Measurements from ENCODE around the gene ZNF547.
A peak's percentile ranks its signal among the peaks of the same experiment; 100 is the strongest.

Gene ZNF547

DNA sequence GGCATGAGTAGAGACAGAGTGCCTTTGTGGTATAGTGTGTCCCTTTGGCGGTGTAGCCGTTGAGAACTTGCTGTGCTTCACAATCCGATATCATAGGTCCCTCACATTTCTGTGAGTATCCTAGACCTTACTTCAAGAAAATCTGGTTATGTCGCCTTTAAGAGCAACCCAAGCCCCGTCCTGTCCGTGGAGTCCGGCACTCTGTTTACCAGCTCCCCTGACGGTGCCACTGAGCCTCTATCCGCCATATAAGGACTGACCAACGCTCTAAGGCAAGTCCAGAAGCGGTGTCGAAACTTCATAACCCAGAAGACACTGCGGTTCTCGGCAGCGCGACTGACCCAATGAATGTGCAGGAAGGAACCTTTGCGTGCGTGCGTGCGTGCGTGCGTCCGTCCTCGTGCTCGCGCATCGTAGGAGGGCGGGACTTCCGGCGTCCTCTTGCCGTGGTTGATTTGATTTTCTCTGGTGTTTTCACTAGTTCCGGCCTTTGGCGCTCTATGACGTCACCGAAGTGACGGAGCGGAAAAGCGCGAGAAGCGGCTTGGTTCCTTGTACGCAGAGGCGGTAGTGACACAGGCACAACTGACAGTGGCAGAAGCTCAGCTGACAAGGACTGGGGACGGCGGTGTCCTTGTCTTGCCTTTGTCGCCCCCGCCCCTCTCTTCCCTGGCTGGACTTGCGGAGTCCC is at the start of gene ZNF547, which contains the start of gene TRAPPC2B:
Gene ZNF547 (plus strand): TSS at position 555 of the 691 bp plus-strand sequence. CDS start 5,005 bp downstream, outside the sequence.
Gene TRAPPC2B (plus strand): TSS at position 555 of the 691 bp plus-strand sequence. CDS start 1,283 bp downstream, outside the sequence.
- peak; percentile 95 for DNase-seq (ENCODE audit: low spot score)

DNA sequence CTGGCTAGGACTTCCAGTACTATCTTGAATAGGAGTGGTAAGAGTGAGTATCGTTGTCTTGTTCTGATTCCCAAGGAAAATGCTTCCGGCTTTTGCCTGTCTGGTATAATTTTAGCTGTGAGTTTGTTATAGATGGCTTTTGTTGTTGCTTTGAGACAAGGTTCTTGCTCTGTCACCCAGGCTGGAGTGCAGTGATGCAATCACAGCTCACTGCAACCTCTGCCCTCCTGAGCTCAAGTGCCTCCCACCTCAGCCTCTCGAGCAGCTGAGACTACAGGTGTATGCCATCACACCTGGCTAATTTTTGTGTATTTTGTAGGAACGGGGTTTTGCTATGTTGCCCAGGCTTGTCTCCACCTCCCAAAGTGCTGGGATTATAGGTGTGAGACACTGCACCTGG is 49.2 kb upstream of the ZNF547 start:
- DNase-seq (ENCODE audit: low spot score), result no peak

DNA sequence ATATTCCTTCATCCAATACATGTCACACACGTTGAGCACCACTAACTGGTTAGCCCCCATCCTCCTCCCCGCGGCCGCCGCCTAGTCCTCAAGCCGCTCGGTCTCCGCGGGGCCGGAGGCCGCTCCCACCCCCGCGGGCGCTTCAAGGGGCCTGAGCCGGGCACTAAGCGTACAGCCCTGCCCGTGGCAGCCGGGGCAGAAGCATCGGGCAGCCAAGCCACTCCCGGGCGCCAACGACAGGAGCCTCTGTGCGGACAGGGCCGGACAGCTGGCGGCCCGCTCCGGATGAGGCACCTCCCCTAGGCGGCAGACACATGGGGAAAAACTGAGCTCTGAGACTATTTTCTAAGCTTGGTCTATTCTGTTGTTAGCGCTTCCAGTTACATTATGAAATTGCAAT is 45.8 kb upstream of the ZNF547 start:
- no peak for DNase-seq (ENCODE audit: low spot score)

DNA sequence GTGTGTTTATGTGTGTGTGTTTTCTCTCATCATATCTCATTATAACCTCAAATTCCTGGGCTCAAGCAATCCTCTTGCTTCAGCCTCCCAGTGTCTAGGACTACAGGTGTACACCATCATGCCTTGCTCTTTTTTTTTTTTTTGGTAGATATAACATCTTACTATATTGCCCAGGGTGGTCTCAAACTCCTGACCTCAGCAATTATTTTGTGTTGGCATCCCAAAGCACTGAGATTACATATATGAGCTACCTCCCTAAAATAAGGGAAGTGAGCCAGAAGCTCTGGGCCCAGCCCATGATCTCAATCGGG is 43.5 kb upstream of the ZNF547 start:
- DNase-seq (ENCODE audit: low spot score), result no peak

DNA sequence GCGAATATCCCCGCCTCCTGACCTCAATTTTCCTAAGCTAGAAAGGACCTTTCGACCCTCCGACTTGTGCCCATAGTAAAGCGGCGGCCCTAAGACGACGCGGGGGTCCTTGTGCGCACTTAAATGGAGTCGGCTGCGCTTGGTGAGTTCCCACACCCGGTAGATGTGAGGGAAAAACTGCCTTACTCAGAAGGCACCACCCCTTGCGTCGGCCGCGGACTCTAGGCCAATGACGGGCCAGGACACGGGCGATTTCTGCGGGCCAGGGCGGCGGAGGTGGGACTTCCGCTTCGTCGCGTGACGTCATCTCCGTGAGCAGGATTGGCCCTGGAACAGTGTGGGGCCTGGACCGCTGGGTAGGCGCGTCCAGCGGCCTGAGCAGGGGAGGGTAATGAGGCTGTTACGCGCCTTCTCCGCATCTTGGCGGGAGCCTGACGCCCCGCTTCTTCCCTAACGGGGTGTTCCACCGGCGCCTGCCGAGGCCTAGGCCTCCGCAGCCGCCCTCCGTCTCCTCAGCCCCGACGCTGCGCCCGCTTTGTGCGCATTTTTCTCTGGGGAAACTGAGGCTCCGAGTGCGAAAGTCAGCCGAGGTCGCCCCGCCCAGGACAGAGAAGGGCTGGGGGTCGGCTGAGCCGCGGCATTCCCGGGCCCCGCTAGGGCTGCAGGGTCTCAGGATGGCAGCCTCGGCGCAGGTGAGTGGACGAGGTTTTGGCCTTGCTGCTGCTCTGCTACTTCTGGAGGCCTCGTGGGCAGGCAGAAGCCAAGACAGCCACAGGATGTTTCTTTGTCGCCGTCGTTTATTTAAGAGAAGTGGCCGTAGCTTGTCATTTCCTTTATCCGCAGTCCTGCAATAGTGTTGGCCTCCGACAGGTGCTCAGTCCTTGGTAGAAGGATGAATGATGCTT is 42.9 kb upstream of the ZNF547 start, which contains the start of gene ZNF543:
Gene ZNF543 (plus strand): TSS at position 293 of the 905 bp plus-strand sequence. CDS start 382 bp downstream, at position 675.
- DNase-seq (ENCODE audit: low spot score), result peak; percentile 89

DNA sequence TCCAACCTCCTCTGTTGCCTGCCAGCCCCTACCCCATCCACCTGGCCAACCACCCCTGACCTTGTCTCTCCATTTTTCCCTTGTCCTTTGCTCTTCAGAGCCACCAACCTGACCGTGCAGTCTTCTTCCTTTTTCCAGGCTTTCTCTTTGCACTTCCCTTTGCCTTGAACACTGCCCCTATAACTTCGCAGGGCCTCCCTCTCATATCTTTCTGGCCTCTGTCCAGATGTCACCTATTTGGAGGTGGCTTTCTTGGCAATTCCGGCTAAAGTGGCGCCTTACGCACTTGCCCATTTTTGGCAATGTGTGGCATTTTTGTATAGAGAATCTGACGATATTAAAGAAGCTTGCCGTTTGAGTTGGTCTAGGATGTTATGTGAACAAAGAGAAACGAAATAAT is 42.2 kb upstream of the ZNF547 start:
- DNase-seq (ENCODE audit: low spot score), result no peak

DNA sequence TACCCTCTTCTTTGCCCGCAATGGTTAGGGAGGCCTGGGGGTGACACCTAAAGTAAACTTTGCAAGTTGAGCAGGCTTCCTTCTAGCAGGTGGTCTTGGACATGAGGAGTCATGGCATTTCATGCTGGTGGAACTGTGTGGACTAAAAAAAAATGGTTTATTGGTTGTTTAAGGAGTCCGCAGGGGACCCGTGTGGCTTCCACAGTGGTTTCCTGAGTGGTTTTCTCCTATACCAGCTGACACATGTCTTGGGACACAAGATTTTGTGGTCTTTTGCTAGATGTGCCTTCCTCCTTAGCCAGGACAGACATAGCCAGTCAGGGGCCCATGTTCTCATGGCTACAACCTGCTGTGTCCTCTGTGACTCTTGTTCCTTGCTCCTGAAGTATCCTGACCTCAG is 41.6 kb upstream of the ZNF547 start:
- DNase-seq (ENCODE audit: low spot score), result no peak

DNA sequence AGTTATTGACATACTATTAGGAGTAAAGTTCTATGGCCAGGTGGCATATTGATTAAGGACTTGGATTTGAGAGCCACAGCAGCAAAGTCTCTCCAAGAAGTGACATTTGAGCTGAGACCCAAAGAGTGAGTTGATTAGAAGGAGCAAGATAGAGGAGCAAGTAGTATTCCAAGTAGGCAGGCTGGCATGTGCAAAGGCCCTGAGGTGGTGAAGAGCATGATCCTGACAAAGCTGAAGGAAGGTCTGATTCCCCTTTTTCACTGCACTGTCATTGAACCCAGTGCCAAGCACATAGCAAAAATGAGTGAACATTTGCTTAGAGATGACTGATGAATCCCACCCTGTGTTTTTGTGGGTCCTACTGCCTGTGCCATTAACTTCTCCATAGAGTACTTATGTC is 38.4 kb upstream of the ZNF547 start:
- no peak for DNase-seq (ENCODE audit: low spot score)

DNA sequence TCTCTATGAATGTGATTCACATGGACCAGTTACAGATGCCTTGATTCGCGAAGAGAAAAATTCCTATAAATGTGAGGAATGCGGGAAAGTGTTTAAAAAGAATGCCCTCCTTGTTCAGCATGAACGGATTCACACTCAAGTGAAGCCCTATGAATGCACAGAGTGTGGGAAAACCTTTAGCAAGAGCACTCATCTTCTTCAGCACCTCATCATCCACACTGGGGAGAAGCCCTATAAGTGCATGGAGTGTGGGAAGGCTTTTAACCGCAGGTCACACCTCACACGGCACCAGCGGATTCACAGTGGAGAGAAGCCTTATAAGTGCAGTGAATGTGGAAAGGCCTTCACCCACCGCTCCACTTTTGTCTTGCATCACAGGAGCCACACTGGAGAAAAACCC is 35.4 kb upstream of the ZNF547 start:
- no peak for DNase-seq (ENCODE audit: low spot score)

DNA sequence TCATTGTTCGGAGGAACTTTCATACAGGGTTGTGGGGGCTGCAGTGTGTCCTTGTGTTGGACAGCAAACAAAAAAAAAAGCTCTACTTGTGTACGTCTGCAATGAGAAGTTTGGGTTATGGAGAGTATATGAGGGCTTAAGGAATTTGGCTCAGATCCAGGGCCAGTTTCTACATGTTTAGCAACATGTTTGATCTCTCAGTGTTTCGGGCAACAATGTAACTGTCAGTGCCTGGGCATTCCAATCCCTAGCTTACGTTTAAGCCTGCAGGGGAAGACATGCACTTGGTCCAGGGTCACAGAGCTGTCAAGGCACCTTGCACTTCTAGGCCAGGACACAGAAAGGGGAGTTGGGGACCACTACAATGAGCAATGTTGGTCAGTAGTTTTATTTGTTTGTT is 29.2 kb upstream of the ZNF547 start:
- no peak for DNase-seq (ENCODE audit: low spot score)

DNA sequence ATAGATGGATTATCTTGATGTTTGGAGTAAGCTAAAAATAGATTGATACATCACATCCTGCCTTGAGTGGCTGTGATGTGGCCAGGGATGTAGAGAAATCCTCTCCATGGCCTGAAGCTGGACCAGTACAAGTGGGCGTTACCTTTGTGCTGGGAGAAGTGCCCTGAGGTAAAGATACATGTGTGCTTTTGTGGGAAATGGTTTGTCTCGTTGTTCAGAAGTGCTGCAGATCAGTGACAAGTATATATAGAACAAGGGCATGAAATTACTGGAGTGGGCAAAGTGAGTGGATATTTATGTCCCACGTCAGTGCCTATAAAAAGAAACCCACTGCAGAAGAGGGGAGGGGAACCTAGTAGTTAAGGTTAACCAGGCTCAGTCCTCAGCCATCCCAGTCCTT is 24.5 kb upstream of the ZNF547 start:
- DNase-seq (ENCODE audit: low spot score), result no peak

DNA sequence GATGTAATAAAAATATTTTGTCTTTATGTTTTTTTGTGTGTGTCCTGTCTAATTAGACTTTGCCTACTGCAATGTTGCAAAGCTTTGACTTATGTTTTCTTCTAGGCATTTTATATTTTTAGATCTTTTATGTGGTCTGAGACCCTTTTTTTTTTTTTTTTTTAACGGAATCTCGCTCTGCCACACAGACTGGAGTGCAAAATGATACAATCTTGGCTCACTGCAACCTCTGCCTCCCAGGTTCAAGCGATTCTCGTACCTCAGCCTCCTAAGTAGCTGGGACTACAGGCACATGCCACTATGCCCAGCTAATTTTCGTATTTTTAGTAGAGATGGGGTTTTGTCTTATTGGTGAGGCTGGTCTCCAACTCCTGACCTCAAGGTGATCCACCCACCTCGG is 20.8 kb upstream of the ZNF547 start:
- DNase-seq (ENCODE audit: low spot score), result no peak

DNA sequence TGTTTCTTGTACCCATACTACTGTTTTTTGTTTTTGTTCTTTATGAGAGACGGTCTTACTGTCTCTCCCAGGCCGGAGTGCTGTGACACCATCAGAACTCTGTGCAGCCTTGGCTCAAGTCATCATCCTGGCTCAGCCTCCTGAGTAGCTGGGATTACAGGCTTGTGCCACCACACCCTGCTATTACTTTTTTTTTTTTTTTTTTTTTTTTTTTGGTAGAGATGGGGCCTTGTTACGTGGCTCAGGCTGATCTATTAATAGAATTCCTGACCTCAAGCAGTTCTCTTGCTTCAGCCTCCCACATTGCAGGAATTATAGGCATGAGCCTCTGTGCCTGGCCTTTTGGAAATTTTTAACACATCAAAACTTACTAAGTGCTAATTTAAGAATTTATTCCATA is 15.2 kb upstream of the ZNF547 start:
- DNase-seq (ENCODE audit: low spot score), result no peak

DNA sequence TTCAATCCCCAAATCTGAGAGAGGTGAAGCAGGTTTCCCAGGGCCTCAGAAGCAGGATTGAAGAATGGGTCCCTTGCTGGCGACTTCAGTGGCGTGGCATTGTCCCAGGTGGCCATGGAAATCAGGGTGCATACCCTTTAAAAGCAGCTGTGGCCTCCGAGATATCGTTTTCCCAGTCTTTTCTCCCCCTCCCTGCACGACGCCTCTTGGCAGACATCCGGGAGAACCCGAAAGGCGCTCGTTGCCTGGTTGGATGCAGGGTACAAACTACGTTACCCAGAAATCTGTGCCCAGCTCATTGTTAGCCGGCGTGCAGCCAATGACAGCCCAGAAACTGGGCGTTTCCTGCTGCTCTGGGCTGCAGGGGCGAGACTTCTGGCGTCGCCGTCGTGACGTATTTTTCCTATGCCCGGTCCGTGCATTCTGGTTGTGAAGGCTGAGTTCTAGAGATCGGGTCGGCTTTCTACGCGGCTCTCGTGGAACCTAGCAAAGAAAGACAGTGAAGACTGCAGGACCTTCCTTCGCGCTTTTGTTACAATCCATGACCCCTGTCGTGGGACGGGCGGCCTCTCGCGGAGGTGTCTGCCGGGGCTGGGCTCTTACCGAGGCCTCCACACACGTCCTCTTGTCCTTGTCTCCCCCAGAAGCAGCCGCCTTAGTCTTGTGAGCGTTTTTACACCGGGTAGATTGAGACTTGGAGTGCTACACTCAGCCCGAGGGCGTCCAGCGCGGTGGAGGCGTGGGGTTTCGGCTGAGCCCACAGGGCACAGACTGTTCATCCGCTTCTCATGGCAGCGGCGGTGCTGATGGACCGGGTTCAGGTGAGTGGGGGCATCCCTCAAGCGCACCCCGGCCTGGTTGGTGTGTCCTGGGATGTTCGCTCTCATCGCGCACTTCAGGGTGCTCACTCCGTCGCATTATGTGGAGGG is 12.2 kb upstream of the ZNF547 start, which contains the start of gene ZNF304:
Gene ZNF304 (plus strand): TSS at position 395 of the 929 bp plus-strand sequence. CDS start 394 bp downstream, at position 789.
- DNase-seq (ENCODE audit: low spot score), result peak; percentile 90

DNA sequence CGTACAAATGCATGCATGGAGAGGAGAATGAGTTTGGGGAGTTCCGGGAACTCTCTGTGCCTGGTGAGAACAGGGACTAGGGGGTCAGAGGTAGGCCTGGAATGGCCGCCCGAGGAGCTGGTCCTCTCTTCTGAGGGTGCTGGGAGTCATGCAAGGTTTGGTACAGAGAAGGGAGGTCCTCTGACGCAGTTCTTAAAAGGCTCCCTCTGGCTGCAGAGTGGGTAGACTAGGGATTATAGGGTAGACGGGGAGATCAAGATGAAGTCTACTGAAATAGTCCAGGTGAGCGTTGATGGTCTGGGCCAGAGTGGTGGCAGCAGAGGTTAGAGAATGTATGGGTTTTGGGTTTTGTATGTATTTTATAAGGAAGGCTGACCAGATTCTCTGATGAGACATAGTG is 11.5 kb upstream of the ZNF547 start:
- no peak for DNase-seq (ENCODE audit: low spot score)

DNA sequence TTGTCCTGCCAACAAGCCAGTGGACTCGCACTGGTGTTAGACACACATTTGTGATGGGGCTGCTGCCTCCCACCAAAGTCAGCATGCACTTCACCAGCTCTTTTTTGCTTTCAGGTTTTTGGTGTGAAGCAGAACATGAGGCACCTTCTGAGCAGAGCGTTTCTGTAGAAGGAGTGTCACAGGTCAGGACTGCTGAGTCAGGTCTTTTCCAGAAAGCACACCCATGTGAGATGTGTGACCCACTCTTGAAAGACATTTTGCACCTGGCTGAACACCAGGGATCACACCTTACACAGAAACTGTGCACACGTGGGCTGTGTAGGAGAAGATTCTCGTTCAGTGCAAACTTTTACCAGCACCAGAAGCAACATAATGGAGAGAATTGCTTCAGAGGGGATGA is 7.4 kb upstream of the ZNF547 start:
- no peak for DNase-seq (ENCODE audit: low spot score)

DNA sequence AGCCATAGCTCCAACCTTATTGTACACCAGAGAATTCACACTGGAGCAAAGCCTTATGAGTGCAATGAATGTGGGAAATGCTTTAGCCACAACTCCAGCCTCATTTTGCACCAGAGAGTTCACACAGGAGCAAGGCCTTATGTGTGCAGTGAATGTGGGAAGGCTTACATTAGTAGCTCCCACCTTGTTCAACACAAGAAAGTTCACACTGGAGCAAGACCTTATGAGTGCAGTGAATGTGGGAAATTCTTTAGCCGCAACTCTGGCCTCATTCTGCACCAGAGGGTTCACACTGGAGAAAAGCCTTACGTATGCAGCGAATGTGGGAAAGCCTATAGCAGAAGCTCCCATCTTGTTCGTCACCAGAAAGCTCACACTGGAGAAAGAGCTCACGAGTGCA is 5.9 kb upstream of the ZNF547 start:
- DNase-seq (ENCODE audit: low spot score), result no peak

DNA sequence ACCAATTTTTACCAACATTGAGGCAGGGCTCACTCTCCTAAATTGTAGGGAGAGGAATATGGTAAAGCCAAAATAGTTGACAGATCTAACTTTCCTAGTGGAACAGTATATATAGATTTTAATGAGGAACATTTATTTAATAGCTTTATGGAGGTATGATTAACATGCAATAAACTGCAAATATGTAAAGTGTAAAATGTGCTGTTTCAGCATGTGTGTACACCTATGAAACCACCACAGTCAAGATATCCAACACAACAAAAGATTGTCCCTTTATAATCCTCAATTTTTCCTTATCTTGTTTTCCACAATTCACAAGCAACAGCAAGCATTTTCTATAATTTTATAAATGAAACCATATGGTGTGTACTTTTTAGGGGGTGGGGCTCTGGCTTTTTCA is 4.1 kb upstream of the ZNF547 start:
- DNase-seq (ENCODE audit: low spot score), result no peak

DNA sequence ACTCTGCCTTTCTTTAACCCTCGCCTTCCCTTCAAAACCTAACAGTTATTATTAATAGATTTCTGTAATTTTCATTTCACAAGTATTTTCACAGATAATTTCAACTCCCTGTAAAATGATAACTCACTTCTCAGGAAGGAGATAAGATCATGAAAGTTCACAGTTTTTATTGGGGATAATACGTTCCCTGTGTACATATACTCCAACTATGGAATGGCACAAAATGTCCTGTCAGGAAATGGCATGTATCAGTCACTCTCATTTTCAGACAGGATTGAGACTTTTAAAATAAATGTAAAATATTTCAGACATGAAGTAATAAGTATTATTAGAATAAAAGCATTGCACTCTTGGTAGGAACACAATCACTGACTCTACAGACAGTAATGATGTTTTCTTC is 932 bp upstream of the ZNF547 start:
- no peak for DNase-seq (ENCODE audit: low spot score)

DNA sequence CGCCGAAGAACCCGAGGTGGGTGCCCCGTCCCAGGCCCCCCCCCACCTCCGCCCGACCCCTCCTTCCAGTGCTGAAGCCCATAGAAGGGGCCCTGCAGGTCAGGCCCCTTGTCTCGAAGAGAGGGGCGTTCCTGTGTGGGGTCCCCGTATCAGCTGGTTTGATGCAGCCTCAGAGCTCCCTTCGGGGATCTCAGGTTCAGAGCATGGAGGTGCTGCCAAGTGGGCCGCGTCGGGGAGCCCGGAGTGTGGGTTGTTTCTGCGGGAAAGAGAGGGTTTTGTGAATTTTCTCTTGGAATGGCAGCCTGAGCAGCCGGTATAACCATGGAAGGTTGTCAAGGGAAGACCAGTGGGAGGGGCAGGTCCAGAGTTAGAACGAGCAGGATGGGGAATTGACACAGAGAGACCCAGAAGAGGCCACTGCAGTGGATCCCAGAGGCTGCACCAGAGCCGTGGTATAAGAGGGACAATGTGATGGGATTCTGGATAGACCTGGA is 384 bp downstream of the ZNF547 start:
- DNase-seq (ENCODE audit: low spot score), result no peak

DNA sequence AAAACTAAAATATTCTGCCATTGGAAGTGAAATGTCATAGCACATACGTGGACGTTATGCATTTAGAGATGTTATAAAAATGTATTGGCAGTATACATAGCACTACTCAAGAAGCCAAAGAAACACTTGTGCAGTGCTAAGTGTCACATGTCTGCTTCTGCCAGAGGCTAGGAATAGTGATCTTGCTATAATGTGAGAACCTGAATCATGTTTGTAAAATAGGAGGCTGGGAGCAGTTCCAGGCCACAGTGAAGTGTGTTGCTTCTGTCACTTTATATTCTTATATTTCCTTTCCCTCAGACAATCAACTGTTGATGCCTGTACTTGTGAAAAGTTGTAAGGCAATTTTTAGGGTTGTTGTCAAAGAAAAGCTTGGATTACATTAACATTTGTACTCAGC is 3.4 kb downstream of the ZNF547 start:
- no peak for DNase-seq (ENCODE audit: low spot score)

DNA sequence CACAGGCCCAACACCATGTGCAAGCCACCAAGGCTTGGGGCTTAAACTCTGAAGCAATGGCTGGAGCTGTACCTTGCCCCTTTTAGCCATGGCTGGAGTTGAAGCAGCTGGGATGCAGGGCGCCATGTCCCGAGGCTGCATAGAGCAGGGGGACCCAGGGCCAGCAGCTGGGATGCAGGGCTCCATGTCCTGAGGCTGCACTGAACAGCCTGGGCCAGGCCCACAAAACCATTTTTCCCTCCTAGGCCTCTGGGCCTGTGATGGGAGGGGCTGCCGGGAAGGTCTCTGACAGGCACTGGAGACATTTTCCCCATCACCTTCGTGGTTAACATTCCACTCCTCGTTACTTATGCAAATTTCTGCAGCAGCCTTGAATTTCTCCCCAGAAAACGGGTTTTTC is 10.8 kb downstream of the ZNF547 start:
- DNase-seq (ENCODE audit: low spot score), result no peak
